SKM-1 (cell line): Measurements from ENCODE around the gene UXS1.

Source experiments
- DNase-seq: peaks from one replicate; lab custom pipeline; 2025; ENCODE audit not compliant: unreplicated experiment; lab: John Stamatoyannopoulos, UW

UXS1 gene

DNA sequence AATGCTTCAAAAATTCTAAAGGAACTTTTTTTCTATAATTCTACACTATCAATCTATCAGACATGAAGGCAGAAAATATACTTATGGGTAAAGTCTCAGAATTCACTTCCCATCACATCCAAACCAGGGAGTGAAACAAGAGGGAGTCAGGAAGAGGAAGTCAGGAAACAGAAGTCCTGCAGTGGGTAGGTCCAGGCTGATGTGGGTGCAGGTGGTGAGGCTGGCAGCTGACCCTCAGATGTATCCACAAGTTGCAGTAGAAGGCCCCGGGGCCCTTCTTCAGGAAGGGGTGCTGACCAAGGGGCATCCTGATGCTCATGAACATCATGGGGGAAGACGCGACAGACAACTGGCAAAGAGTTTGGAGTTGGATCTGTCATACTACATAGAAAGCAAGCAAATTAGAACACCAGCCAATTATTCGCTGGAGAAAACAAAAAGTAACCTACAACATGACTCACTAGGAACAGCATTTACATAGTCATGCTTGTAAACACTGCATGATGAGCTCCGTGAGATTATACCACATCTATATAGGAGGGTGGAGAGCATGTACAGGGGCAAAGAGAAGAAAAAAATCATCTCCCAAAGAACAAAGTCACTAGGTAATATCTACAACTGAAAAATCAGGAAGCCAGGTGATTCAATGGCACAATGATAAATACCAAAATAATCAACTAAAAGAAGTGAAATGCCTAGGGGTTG lies 4.2 kb downstream of the UXS1 start:
- no peak for DNase-seq

DNA sequence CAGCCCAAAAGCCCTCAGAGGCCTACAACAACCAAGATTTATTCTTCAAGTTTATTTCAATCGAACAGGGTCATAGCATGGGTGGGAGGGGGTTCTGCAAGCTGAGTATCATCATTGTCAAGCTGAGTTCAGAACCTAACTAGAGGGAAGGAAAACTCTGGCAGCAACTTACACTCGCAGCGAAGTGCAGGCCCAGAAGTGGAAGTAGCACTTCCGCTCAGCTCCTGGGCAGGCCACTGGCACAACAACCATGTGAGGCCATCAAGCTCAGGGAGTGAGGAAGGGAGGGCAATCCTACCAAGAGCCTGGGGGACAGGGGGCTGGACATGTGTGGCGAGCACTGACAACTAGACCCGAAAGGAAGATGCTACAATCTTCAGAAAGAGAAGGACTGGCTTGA lies 4.8 kb downstream of the UXS1 start:
- no peak for DNase-seq

DNA sequence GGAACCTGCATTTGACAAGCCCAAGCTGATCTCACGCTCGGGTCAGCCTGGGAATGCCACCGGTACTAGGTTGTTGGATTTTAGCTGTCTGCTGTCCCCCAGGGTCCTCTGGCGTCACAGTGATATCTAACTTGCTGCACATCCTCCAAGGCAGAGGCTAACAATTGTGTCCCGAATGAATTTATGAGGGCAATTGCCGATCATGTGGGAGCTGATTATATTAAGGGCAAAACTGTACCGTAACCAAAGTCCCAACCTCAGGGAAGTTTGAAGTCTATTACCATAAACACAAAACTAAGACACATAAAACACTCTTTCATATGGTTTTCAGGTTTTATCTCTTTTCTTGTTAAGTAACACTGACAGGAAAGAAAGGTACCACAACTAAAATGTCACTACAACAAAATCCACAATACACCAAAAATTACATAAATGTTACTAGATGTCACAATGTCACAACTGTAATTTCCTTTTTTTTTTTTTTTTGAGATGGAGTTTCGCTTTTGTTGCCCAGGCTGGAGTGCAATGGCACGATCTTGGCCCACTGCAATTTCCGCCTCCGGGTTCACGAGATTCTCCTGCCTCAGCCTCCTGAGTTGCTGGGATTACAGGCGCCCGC lies 6.7 kb downstream of the UXS1 start:
- DNase-seq, result no peak

GRCh38 chr2:106185475-106186184 lies 8.5 kb downstream of the UXS1 start:
- DNase-seq, result no peak

DNA sequence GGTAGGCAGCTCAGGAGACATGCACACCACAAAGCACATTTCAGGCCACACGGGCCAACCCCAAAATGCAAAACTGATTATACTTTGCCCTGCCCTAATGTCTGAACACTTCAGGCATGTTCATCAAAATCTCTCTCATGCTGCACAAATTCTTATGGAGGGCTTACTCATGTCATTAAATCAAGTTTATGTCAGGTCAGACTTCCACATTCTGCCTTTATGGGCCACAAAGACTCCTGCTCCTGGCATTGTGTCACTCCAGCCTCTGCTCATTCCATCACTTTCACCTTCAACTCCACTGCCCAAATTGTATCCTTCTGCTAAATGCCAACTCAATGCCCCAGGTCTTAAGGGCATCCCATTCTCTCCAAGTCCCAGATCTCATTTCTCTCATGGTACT lies 9.2 kb downstream of the UXS1 start:
- DNase-seq, result no peak

DNA sequence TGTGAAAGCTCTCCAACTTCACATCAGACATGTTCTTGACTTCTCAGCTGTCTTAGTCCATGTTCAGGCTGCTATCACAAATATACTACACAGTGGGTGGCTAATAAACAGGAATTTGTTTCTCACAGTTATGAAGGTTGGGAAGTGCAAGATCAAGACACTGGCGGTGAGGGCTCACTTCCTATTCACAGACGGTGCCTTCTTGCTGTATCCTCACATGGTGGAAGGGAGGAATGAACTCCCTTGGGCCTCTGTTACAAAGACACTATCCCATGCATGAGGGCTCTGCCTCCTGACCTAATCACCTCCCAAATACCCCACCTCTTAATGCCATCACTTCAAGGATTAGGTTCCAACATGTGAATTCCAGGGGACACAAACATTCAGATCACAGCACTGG lies 9.7 kb downstream of the UXS1 start:
- no peak for DNase-seq

DNA sequence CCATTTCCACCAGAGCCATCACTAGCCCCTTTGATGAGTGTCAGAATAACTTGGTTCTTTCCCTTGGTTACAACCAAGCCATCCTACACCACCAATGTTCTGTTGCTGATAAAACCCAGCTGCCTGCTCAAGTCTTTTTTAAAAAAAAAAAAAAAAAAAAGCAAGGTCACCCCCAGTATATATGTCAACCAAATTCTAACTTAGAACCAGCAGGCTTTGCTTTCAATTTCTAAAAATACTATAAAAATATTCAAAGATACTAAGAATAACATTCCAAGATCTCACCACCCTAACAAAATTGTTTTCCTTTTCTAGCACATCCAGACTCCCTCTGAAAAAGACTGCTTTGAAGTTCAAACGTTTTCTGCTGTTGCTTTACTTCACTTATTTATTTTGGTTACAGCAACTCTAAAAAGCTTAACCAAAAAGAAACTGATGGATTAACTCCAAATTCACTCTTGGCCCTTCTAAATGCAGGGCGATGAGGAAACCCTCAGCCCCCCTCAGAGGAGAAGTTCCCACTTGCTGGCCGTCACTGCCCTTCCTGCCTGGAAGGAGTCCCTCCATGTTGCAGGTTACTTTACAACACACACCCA lies 10.9 kb downstream of the UXS1 start:
- no peak for DNase-seq

GRCh38 chr2:106181064-106181463 lies 13.0 kb downstream of the UXS1 start:
- DNase-seq, result no peak

DNA sequence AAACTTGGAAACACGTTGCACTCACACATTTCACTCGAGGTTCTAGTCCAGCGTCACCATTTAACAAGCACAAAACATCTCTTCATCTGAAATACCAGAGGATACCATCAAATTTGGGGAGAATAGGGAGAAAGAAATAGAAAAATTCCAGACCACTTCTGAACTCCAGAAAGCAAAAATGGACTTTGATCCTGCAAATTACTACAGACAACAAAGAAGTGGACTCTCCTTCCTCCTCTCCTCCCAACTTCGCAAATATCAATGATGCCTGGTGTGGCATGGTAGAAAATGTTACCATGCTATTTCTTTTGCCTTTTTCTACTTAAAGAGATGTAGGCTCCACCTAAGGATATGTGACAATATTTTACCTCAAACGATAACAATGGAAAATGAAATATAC lies 13.5 kb downstream of the UXS1 start:
- no peak for DNase-seq

DNA sequence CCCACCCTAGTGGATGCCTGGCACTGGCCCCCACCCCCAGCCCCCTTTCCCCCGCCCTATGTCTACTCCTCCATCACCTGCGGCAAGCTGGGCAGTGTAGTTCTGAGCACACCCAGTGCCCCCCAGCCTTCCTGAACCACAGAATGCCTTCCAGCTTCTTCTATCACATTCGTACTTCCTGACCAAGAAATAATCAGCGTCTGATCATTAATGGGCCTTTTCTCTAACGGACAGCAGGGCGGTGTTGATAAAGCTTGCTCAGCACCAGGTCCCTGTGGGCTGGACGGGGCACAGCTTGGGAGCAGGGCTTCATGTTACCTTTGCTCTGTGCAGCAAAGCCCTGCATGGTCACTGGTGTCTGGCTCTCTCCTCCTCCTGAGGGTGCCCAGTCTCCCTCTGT lies 15.4 kb downstream of the UXS1 start:
- DNase-seq, result no peak

DNA sequence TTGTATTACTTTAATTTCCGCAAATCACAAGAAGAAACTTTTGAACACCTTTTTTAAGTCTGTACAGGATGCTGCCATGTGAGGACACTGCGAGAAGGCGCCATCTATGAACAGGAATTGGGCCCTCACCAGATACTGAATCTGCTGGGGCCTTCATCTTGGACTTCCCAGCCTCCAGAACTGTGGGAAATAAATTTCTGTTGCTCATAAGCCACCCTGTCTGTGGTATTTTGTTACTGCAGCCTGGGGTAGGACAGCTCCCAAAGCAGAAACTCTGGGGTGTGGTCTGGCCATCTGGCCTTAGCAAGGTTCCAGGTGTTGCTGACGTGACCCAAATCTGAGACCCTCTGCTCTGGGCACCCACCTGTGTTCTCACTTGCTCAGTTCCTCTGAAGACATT lies 16.5 kb downstream of the UXS1 start:
- DNase-seq, result no peak

- DNase-seq, result no peak
Observed at GRCh38 chr2:106176446-106177099, 17.5 kb downstream of the UXS1 start.

DNA sequence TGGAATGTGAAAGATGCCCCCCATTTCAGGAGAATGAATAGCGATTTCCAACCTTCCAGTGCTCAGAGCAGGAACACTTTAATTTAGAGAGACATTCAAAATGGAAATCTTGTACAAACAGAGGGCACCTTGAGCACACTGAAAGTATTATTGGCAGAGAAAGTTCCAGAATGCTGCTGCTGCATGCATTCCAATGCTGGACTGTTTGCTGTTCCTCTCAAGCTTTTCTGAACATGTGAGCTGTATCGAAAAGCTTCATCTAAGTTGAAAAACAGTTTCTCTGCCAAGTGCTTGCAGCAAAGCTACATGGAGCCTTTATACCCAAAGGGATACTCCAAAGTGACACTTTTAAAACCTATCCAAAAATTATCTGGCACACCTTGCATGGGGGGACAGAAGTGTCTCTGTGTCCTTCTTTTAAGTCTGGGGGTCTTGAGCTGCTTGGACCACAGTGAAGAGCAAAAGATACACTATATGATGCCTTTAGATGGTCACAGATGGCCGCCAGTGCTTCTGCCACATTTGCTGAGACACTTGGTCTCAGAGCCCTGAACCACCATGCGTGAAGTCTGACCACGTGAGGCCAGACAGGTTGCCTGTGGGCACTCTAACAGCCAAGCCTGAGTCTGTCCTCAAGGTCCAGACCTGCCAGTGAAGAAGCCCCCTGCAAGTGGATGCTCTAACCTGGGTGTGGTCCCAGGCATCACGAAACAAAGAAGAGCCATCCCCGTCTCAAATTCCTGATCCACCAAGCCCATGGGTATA lies 18.8 kb downstream of the UXS1 start:
- DNase-seq, result no peak

GRCh38 chr2:106174056-106174455 lies 20.0 kb downstream of the UXS1 start:
- DNase-seq, result no peak

- DNase-seq, result no peak
Observed at GRCh38 chr2:106172649-106173048, 21.5 kb downstream of the UXS1 start.

GRCh38 chr2:106168657-106169056 lies 25.4 kb downstream of the UXS1 start:
- DNase-seq, result no peak

GRCh38 chr2:106167067-106167466 lies 27.0 kb downstream of the UXS1 start:
- DNase-seq, result no peak

GRCh38 chr2:106165561-106165960 lies 28.5 kb downstream of the UXS1 start:
- no peak for DNase-seq

GRCh38 chr2:106165029-106165428 lies 29.1 kb downstream of the UXS1 start:
- DNase-seq, result no peak

- DNase-seq, result no peak
Observed at GRCh38 chr2:106163948-106164545, 30.1 kb downstream of the UXS1 start.
